Activated naive CD4-positive, alpha-beta T cell treated with anti-CD3 and anti-CD28 coated beads, Interleukin-2, amount 50 U/mL, for 24 hours (primary cell): Measurements from ENCODE around the gene CARMIL3.

ENCODE experiments used
- H3K27ac Mint-ChIP-seq: one replicate; pipeline ENCODE4 v1.8.0; 2021; ENCODE audit warnings: mild to moderate bottlenecking, mixed read lengths
- H3K27me3 Mint-ChIP-seq: one replicate; pipeline ENCODE4 v1.8.0; 2021; ENCODE audit warnings: mixed read lengths
- H3K36me3 Mint-ChIP-seq: one replicate; pipeline ENCODE4 v1.8.0; 2021; ENCODE audit warnings: mixed read lengths
- H3K4me1 Mint-ChIP-seq: one replicate; pipeline ENCODE4 v1.8.0; 2021; ENCODE audit warnings: mixed read lengths
- H3K4me3 Mint-ChIP-seq: one replicate; pipeline ENCODE4 v1.8.0; 2021; ENCODE audit warnings: mild to moderate bottlenecking, mixed read lengths
- H3K9me3 Mint-ChIP-seq: one replicate; pipeline ENCODE4 v1.8.0; 2021; ENCODE audit warnings: mixed read lengths

The CARMIL3 gene

DNA sequence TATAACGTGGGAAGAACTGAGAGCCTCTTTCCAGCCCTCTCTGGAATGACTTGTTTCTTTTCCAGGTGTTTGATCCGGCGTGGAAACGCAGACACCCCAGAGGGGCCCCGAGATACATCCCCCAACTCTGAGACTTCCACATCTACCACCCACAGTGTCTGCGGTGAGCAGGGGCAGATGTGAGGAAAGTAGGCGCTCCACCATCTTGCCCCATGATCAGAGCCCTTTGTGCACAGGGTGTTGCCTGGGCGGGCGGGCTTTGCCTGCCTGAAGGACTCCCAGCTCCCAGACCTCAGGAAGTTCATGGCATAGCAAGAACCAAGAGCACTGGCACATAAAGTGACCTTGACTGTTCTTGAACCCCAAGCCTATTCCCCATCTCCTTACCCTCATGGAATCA, 2.8 kb downstream of the CARMIL3 start:
- Mint-ChIP-seq H3K4me1 (peaks cover 21% of the 10 kb centered on the region), H3K27ac (no peak overlapping the region), H3K27me3 (peaks cover 3% of the 10 kb centered on the region), H3K4me3 (peak overlapping the region; percentile 4), H3K9me3 (no peaks in the 10 kb centered on the region), H3K36me3 (no peaks in the 10 kb centered on the region)

DNA sequence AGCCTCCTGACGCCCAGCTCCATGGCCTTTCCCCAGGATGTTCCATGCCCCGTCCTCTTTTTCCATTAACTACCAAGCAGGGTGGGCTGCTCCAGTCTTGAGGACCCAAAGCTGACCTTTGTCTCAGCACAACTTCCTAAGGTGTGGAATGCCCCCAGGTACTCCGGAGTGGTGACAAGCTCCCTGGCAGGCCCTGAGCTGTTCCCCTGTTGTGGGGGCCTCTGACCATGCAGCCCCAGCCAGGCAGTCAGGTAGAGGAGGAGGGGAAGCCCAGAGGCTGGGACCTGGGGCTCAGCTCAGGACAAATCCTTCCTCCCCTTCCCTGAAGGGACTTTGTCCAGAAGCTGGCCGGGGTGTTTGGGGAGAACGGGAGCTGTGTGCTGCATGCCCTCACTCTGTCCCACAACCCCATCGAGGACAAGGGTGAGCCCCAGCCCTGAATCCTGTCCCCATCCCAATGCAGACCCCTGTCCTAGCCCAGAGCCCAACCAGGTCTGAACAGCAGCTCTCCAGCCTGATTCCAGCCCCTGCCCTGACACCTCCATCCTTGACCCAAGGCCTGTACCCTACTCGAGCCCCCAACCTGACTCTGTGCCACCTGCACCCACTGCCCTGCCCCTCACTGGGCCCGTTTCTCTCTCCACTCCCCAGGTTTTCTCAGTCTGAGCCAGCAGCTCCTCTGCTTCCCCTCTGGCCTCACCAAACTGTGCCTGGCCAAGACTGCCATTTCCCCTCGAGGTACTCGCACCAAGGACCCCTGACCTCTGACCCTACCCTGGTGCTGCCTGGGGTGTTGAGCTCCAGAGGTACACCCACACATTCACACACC, 4.4 kb downstream of the CARMIL3 start:
- no peak overlapping the region for H3K4me3 Mint-ChIP-seq
- H3K9me3 Mint-ChIP-seq: no peaks in the 10 kb centered on the region
- H3K36me3 Mint-ChIP-seq: no peaks in the 10 kb centered on the region
- no peaks in the 10 kb centered on the region for H3K27me3 Mint-ChIP-seq
- no peak overlapping the region for H3K27ac Mint-ChIP-seq
- peaks cover 18% of the 10 kb centered on the region for H3K4me1 Mint-ChIP-seq

DNA sequence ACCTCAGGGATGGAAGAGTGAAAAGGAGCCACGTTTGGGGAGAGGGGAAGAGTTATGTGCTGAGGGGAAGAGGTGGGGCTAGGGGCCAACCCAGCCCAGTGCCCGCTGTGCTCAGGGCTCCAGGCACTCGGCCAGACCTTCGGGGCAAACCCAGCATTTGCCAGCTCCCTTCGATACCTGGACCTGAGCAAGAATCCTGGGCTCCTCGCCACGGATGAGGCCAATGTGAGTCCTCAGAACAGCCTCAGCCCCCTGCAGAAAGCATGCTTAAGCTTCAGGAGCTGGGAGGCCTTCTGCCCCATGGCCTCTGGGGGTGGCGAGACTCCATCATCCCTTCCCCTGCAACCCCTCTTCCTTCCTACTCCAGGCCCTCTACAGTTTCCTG, 5.0 kb downstream of the CARMIL3 start:
- no peaks in the 10 kb centered on the region for H3K9me3 Mint-ChIP-seq

DNA sequence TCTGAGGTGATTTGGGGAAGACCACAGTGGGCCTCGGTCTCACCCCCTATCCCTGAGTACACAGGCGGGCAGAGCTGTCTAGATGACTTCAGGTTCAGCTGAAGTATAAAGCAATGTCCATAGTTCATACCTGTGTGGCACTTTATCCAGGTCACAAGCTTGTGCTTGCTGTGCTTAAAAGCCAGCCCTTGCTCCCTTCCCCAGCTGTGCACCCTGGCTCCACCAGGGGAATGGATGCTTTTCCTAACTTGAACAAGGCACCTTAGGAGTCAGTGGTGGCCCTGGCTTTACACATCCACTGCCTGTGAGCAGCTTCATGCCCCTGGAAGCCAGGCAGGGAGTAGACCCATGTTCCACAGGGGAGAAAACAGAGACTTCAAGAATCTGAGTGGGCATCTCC, 5.5 kb downstream of the CARMIL3 start:
- no peak overlapping the region for H3K27ac Mint-ChIP-seq
- no peaks in the 10 kb centered on the region for H3K9me3 Mint-ChIP-seq
- H3K27me3 Mint-ChIP-seq: no peaks in the 10 kb centered on the region

More for the DNA sequence above, 5.0 kb downstream of the CARMIL3 start:
- Mint-ChIP-seq H3K27ac (no peak overlapping the region), H3K4me3 (no peak overlapping the region), H3K4me1 (peaks cover 16% of the 10 kb centered on the region), H3K27me3 (no peaks in the 10 kb centered on the region), H3K36me3 (no peaks in the 10 kb centered on the region)

DNA sequence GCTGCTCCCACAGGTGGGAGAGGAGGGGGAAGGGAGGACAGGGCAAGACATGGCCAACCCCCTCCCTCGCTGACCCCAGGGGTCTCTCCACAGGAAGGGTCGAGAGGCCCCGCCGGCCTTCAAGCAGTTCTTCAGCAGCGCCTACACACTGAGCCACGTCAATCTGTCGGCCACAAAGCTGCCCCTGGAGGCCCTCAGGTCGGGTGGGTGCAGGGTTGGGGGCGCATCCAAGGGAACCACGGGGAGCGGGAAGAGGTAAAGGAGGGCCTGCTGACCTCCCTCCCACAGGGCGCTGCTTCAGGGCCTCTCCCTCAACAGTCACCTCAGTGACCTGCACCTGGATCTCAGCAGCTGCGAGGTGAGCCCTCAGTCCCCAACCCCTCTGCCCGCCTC, 6.1 kb downstream of the CARMIL3 start:
- Mint-ChIP-seq H3K4me1 (peaks cover 12% of the 10 kb centered on the region), H3K9me3 (no peaks in the 10 kb centered on the region), H3K36me3 (no peaks in the 10 kb centered on the region), H3K27ac (no peak overlapping the region), H3K27me3 (no peaks in the 10 kb centered on the region), H3K4me3 (no peak overlapping the region)

More for the DNA sequence above, 5.5 kb downstream of the CARMIL3 start:
- no peaks in the 10 kb centered on the region for H3K36me3 Mint-ChIP-seq
- no peak overlapping the region for H3K4me3 Mint-ChIP-seq
- H3K4me1 Mint-ChIP-seq: peaks cover 16% of the 10 kb centered on the region

DNA sequence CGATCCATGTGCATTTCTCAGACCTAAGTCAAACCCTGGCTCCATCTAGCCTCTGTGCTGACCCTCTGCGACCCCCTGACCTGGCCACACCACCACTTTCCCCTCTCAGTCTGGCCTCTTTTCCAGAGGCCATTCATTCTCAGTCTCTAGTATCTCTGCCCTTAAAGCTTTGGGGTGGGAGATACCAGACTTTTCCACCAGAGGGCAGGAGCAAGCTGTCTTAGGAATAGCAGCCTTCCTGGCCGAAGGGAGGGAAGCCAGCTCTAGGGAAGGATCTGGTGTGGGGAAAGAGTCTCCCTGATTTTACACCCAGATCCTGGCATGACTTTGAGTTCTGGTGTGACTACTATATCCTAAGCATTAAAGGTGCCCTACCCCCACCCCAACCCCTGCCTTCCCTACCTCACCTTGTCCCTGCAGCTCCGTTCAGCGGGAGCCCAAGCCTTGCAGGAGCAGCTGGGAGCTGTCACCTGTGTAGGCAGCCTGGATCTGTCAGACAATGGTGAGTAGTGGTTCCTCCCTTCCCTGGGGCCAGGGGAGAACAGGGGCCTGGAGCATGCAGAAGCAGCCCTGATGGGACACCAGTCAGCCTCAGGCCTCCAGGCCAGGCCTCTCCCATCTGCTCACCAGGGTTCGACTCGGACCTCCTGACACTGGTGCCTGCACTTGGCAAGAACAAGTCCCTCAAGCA, 6.6 kb downstream of the CARMIL3 start:
- Mint-ChIP-seq H3K36me3 (no peaks in the 10 kb centered on the region), H3K9me3 (no peaks in the 10 kb centered on the region), H3K27me3 (no peaks in the 10 kb centered on the region), H3K27ac (no peak overlapping the region), H3K4me1 (peaks cover 7% of the 10 kb centered on the region), H3K4me3 (no peak overlapping the region)

DNA sequence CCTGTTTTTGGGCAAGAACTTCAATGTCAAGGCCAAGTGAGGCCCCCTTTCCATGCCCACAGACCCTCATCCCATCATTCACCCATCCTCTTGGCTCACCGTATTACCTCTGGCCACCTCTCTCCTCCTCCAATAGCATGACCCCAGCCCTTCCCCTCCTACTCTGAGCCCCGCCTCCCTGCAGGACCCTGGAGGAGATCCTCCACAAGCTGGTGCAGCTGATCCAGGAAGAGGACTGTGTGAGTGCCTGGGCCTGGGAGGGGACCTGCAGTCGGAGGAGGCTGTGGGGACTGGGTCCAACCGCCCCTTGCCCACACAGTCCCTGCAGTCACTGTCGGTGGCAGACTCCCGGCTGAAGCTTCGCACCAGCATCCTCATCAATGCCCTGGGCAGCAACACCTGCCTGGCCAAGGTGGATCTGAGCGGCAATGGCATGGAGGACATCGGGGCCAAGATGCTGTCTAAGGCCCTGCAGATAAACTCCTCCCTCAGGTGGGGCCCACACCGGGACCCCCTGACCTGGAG, 7.2 kb downstream of the CARMIL3 start:
- Mint-ChIP-seq H3K27ac (no peak overlapping the region), H3K27me3 (no peaks in the 10 kb centered on the region), H3K9me3 (no peaks in the 10 kb centered on the region), H3K4me1 (peaks cover under 1% of the 10 kb centered on the region), H3K36me3 (no peaks in the 10 kb centered on the region), H3K4me3 (no peak overlapping the region)

DNA sequence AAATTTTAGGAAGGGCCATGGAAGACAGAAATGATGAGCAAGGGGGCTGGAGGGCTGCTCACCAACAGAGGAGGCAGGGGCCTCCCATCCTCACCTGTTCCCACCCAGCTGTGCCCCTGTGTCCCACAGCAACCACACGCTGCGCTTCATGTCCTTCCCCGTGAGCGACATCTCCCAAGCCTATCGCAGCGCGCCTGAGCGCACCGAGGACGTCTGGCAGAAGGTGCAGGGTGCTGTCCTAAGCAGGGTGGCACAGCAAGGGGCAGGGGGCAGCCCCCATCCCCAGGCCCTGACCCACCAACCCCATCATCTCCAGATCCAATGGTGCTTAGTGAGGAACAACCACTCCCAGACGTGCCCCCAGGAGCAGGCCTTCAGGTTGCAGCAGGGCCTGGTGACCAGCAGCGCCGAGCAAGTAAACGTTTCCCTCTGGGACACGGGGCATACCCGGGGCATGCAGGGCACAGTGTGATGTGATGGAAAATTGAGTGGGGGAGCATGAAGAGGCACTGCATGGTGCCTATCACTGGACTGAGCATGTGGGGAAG, 8.1 kb downstream of the CARMIL3 start:
- Mint-ChIP-seq H3K36me3 (no peaks in the 10 kb centered on the region), H3K27ac (no peak overlapping the region), H3K27me3 (no peaks in the 10 kb centered on the region), H3K4me1 (no peaks in the 10 kb centered on the region), H3K9me3 (no peaks in the 10 kb centered on the region), H3K4me3 (no peak overlapping the region)

DNA sequence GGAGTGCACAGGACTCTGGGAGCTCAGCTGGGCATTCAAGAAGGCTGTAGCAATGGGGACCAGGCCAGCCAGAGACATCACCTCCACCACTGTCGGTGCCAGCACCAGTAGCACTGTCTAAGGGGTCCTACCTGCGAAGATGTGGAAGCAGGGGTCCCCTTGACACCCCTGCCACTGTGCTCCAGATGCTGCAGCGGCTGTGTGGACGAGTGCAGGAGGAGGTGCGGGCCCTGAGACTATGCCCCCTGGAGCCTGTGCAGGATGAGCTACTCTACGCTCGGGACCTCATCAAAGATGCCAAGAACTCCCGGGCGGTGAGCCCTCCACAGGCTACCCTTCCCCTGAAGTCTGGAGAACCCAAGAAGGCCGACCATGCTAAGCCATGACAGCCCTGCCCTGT, 8.6 kb downstream of the CARMIL3 start:
- Mint-ChIP-seq H3K4me1 (no peaks in the 10 kb centered on the region), H3K27ac (no peak overlapping the region), H3K36me3 (no peaks in the 10 kb centered on the region), H3K9me3 (no peaks in the 10 kb centered on the region), H3K27me3 (no peaks in the 10 kb centered on the region), H3K4me3 (no peak overlapping the region)

DNA sequence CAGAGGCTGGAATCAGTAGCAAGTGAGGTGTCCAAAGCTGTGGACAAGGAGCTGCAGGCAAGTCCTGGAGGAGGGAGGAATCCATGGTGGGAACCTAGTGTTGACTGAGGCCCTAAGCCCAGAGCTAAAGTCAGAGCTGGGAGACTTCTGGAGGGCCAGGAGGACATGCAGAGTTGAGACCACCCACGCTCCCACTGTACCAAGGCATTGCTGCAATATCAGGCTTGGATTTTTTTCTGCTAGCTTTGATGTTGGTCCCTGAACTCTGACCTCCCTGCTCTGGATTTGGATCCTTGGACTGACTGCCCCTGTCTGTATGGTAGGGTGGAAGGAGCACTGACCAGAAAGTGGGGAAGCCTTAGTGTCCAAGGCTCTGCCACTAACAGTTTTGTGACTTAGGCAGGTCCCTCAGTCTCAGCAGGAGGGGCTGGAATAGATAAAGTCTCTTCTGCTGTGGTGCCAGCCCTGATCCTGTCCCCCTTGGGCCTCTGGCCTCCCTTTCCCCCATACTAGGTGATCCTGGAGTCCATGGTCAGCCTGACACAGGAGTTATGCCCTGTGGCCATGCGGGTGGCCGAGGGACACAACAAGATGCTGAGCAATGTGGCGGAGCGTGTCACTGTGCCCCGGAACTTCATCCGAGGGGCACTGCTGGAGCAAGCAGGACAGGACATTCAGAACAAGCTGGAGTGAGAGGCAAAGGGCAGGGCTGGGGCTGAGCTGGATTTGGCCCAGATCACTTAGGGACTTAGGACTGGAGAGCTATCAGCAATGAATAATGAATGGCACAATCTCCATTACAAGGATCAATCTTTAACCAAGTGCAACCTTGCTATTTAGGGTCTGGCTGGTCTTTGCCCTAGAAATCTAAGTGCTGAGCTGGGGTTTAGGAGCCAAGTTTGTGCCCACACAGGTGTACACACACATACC, 9.4 kb downstream of the CARMIL3 start:
- H3K9me3 Mint-ChIP-seq: no peaks in the 10 kb centered on the region
- H3K27ac Mint-ChIP-seq: no peak overlapping the region
- H3K27me3 Mint-ChIP-seq: no peaks in the 10 kb centered on the region
- no peaks in the 10 kb centered on the region for H3K4me1 Mint-ChIP-seq
- no peaks in the 10 kb centered on the region for H3K36me3 Mint-ChIP-seq
- no peak overlapping the region for H3K4me3 Mint-ChIP-seq

DNA sequence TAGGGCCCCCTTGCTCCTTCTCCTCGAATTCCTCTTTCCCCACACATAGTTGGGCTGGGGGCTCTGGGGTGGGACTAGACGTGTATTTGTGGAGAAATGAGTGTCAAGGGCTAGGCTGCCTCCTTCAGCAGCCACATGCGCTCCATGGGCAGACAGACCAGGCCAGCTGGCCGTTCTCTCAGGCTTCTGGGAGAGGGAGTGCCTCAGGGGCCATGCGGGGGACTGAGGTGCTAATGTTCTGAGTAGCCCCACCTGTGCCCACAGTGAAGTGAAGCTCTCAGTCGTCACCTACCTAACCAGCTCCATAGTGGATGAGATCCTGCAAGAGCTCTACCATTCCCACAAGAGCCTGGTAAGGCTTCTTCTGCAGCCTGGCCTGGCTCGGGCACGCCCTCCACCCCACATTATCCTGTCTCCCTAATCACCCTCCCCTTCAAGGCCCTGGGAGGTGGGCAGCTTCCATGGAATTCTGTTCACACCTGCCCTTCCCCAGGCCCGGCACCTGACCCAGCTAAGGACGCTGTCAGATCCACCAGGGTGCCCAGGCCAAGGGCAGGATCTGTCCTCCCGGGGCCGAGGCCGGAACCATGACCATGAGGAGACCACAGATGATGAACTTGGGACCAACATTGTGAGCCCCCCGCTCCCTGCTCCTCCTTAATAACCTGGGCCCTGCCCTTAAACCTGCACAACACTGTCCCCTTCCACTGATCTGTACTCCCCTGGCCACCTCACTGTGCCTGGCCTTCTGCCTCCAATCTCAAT, 10.6 kb downstream of the CARMIL3 start:
- no peaks in the 10 kb centered on the region for H3K27me3 Mint-ChIP-seq
- H3K27ac Mint-ChIP-seq: no peak overlapping the region
- H3K4me1 Mint-ChIP-seq: no peaks in the 10 kb centered on the region
- H3K36me3 Mint-ChIP-seq: no peaks in the 10 kb centered on the region
- no peak overlapping the region for H3K4me3 Mint-ChIP-seq
- no peaks in the 10 kb centered on the region for H3K9me3 Mint-ChIP-seq

DNA sequence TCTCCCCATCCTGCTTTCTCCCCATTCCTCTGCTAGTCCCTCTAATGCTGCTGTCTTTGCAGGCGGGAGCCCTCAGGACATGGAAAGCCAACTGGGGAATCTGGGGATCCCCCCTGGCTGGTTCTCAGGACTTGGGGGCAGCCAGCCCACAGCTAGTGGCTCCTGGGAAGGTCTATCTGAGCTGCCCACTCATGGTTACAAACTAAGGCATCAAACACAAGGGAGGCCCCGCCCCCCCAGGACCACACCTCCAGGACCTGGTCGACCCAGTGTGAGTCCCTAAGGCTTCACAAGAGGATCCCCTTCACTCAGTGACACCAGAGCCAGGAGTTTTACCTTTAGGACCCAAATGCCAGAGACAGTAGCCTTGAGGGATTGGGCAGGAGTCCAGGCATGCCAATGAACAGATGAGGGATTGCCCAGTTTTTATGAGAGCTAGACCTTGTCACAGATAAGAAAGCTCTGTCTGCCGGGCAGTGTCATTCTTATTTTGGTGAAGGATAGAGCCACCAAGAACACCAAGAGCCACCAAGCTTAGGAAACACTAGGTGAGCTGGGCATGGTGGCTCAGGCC, 11.5 kb downstream of the CARMIL3 start:
- Mint-ChIP-seq H3K4me1 (no peaks in the 10 kb centered on the region), H3K9me3 (no peaks in the 10 kb centered on the region), H3K36me3 (no peaks in the 10 kb centered on the region), H3K27me3 (no peaks in the 10 kb centered on the region), H3K4me3 (no peak overlapping the region), H3K27ac (no peak overlapping the region)

DNA sequence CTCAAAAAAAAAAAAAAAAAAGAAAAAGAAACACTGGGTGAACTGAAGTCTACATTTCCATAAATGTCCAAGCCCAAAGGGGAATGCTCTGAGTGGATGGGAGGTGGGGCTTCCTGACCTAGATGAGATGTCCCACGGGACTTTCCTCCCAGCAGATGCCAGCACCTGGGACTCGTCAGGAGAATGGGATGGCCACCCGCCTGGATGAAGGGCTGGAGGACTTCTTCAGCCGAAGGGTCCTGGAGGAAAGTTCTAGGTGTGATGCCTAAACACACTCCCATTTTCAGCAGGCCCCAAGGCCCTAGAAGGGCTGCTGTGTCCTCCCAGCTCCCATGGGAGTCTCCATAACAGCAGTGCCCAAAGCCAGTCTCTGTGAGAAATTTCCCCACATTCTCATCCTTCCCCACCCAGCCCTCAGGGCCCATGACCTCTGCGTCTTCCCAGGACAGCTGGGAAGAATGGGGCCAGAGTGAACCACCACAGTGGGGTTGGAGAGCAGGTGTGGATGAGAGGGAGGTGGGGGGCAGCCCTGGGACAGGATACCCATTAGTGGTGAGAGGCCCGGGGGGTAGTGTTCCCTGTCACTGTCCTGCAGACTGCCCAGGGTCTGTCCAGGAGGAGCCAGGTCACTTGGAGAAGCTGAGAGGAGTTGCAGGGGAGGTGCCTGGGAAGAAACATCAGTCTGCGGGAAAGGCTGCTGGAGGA, 12.4 kb downstream of the CARMIL3 start:
- Mint-ChIP-seq H3K27ac (no peak overlapping the region), H3K4me1 (no peaks in the 10 kb centered on the region), H3K36me3 (no peaks in the 10 kb centered on the region), H3K9me3 (no peaks in the 10 kb centered on the region), H3K27me3 (no peaks in the 10 kb centered on the region), H3K4me3 (no peak overlapping the region)

DNA sequence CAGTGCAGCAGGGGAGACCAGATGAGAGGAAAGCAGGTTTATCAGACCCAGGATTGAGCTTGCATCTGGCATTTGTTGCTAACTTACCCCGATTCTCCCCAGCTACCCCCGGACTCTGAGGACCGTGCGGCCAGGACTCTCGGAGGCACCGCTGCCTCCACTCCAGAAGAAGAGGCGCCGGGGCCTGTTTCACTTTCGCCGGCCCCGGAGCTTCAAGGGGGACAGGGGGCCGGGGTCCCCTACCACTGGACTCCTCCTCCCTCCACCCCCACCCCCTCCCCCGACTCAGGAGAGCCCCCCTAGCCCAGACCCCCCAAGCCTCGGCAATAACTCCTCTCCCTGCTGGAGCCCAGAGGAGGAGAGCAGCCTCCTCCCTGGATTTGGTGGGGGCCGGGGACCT, 13.0 kb downstream of the CARMIL3 start:
- no peaks in the 10 kb centered on the region for H3K9me3 Mint-ChIP-seq
- H3K36me3 Mint-ChIP-seq: no peaks in the 10 kb centered on the region
- no peaks in the 10 kb centered on the region for H3K4me1 Mint-ChIP-seq
- no peak overlapping the region for H3K4me3 Mint-ChIP-seq
- no peak overlapping the region for H3K27ac Mint-ChIP-seq
- H3K27me3 Mint-ChIP-seq: no peaks in the 10 kb centered on the region
